ENCODE measurements around the gene PHETA1.

- TF ChIP-seq EZH2 (IDR thresholded peaks at IDR 0.05; ENCODE audit: insufficient read depth, poor library complexity, severe bottlenecking) (no peak), EZH2phosphoT487 (IDR thresholded peaks at IDR 0.05; ENCODE audit: insufficient read depth, low read depth) (no peak)
These were observed 57.9 kb downstream of the PHETA1 start for GRCh38 chr12:111311011-111311410.

Data from GM23248 (cell line).